ENCODE measurements around the gene CCNL1. TPM values are rescaled to one million over a fixed set of nuclear protein-coding genes. Genes with fewer than 3 reads are reported as not detected.
A peak's percentile ranks its signal among the peaks of the same experiment; 100 is the strongest.
"Not testable (repeated sequence)": the region's sequence is repeated elsewhere in the genome, so short reads cannot be mapped to it uniquely, and the experiment has no call there.

The CCNL1 gene
- total RNA-seq, 2 donors from 2014 or later = 97.4 to 128 TPM

- H3K36me3 Mint-ChIP-seq (ENCODE audit: low read depth) = no peaks in the 10 kb centered on the region
- peaks cover 53% of the 10 kb centered on the region for H3K4me1 Mint-ChIP-seq
- Histone ChIP-seq H3K4me1 (ENCODE audit: control insufficient read depth, insufficient read depth, low read length) (peaks cover 25% of the 10 kb centered on the region), H3K36me3 (ENCODE audit: control insufficient read depth, insufficient read depth, low read length) (no peaks in the 10 kb centered on the region), H3K9ac (ENCODE audit: extremely low read depth, low read length, poor library complexity, severe bottlenecking) (no peak overlapping the region), H3K27ac (ENCODE audit: low read depth, low read length) (no peak overlapping the region), H3K27me3 (ENCODE audit: control insufficient read depth, insufficient read depth, low read length, poor library complexity, severe bottlenecking) (no peaks in the 10 kb centered on the region), H3K4me3 (ENCODE audit: low read length) (no peak overlapping the region), H3K9me3 (ENCODE audit: control insufficient read depth, low read length) (no peaks in the 10 kb centered on the region)
- no peak overlapping the region for H3K27ac Mint-ChIP-seq
- 85 to 100% methylated on average over 1 to 2 of the region's 2 CpGs for WGBS, 2 experiments (ENCODE audit: insufficient coverage in 1 of 2, insufficient read length in 1 of 2)
- TF ChIP-seq CTCF (conservative IDR thresholded peaks at IDR 0.05) = no peak
- no peak for DNase-seq
- no peaks in the 10 kb centered on the region for H3K9me3 Mint-ChIP-seq
- no peaks in the 10 kb centered on the region for H3K27me3 Mint-ChIP-seq (ENCODE audit: insufficient read depth)
- no peak overlapping the region for H3K4me3 Mint-ChIP-seq
Measured at GRCh38 chr3:157103860-157104259, 56.1 kb downstream of the CCNL1 start.

DNA sequence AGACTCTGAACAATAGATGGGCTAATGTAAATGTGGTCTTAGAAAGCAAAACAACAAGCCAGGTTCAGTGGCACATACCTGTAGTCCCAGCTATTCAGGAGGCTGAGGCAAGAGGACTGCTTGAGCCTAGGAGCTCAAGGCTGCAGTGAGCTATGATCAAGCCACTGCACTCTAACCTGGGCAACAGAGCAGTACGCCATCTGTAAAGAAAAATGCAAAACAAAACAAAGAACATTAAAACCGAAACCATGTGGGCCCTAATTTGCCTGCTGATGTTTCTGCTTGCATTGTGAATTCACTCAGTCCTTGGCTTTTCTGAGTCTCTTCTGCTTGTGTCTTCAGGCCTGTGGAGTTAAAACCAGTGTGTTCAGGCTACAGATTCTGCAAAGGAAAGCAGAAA, 56.7 kb downstream of the CCNL1 start:
- TF ChIP-seq CTCF (conservative IDR thresholded peaks at IDR 0.05) = no peak
- no peaks in the 10 kb centered on the region for H3K36me3 Mint-ChIP-seq (ENCODE audit: low read depth)
- H3K27me3 Mint-ChIP-seq (ENCODE audit: insufficient read depth) = no peaks in the 10 kb centered on the region
- Histone ChIP-seq H3K9me3 (ENCODE audit: control insufficient read depth, low read length) (no peaks in the 10 kb centered on the region), H3K4me1 (ENCODE audit: control insufficient read depth, insufficient read depth, low read length) (peaks cover 19% of the 10 kb centered on the region), H3K4me3 (ENCODE audit: low read length) (no peak overlapping the region), H3K9ac (ENCODE audit: extremely low read depth, low read length, poor library complexity, severe bottlenecking) (no peak overlapping the region), H3K36me3 (ENCODE audit: control insufficient read depth, insufficient read depth, low read length) (no peaks in the 10 kb centered on the region), H3K27me3 (ENCODE audit: control insufficient read depth, insufficient read depth, low read length, poor library complexity, severe bottlenecking) (no peaks in the 10 kb centered on the region), H3K27ac (ENCODE audit: low read depth, low read length) (no peak overlapping the region)
- WGBS, 2 experiments (ENCODE audit: insufficient coverage in 1 of 2, insufficient read length in 1 of 2) = 94 to 100% methylated on average over 2 of the region's 2 CpGs
- H3K9me3 Mint-ChIP-seq = no peaks in the 10 kb centered on the region
- no peak overlapping the region for H3K4me3 Mint-ChIP-seq
- H3K27ac Mint-ChIP-seq = peak overlapping the region; percentile 16
- H3K4me1 Mint-ChIP-seq = peaks cover 47% of the 10 kb centered on the region
- no peak for DNase-seq

DNA sequence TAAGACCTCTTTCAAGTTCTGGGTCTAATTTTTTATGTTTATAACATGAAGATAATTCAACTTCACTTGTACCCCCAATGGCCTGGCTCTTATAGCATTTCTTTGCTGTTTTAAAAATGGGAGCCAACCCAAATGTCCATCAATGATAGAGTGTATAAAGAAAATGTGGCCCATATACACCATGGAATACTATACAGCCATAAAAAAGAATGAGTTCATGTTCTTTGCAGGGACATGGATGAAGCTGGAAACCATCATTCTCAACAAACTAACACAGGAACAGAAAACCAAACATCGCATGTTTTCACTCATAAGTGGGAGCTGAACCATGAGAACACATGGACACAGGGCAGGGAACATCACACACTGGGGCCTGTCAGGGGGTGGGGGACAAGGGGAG, 57.4 kb downstream of the CCNL1 start:
- H3K36me3 ChIP-seq (ENCODE audit: control insufficient read depth, insufficient read depth, low read length); H3K9ac ChIP-seq (ENCODE audit: extremely low read depth, low read length, poor library complexity, severe bottlenecking); H3K4me3 ChIP-seq (ENCODE audit: low read length); H3K4me3 Mint-ChIP-seq; H3K36me3 Mint-ChIP-seq (ENCODE audit: low read depth); H3K27ac ChIP-seq (ENCODE audit: low read depth, low read length); H3K27ac Mint-ChIP-seq; DNase-seq; H3K27me3 Mint-ChIP-seq (ENCODE audit: insufficient read depth); H3K27me3 ChIP-seq (ENCODE audit: control insufficient read depth, insufficient read depth, low read length, poor library complexity, severe bottlenecking); H3K9me3 ChIP-seq (ENCODE audit: control insufficient read depth, low read length); H3K9me3 Mint-ChIP-seq: not testable (repeated sequence)
- H3K4me1 Mint-ChIP-seq = peaks cover 40% of the 10 kb centered on the region
- WGBS, 2 experiments (ENCODE audit: insufficient coverage in 1 of 2, insufficient read length in 1 of 2) = 92% methylated on average over 1 of the region's 1 CpG; no CpG with 5 or more reads in 1 of the 2 experiments
- peaks cover 16% of the 10 kb centered on the region for H3K4me1 ChIP-seq (ENCODE audit: control insufficient read depth, insufficient read depth, low read length)

GRCh38 chr3:157102098-157102497, 57.8 kb downstream of the CCNL1 start:
- Mint-ChIP-seq H3K27me3 (ENCODE audit: insufficient read depth) (no peaks in the 10 kb centered on the region), H3K4me3 (no peak overlapping the region), H3K27ac (no peak overlapping the region), H3K9me3 (no peaks in the 10 kb centered on the region), H3K4me1 (peaks cover 35% of the 10 kb centered on the region), H3K36me3 (ENCODE audit: low read depth) (no peaks in the 10 kb centered on the region)
- Histone ChIP-seq H3K27me3 (ENCODE audit: control insufficient read depth, insufficient read depth, low read length, poor library complexity, severe bottlenecking) (no peaks in the 10 kb centered on the region), H3K27ac (ENCODE audit: low read depth, low read length) (no peak overlapping the region), H3K4me1 (ENCODE audit: control insufficient read depth, insufficient read depth, low read length) (peaks cover 13% of the 10 kb centered on the region), H3K36me3 (ENCODE audit: control insufficient read depth, insufficient read depth, low read length) (no peaks in the 10 kb centered on the region), H3K4me3 (ENCODE audit: low read length) (no peak overlapping the region), H3K9ac (ENCODE audit: extremely low read depth, low read length, poor library complexity, severe bottlenecking) (no peak overlapping the region), H3K9me3 (ENCODE audit: control insufficient read depth, low read length) (no peaks in the 10 kb centered on the region)
- WGBS, 2 experiments (ENCODE audit: insufficient coverage in 1 of 2, insufficient read length in 1 of 2) = 87 to 100% methylated on average over 2 to 3 of the region's 3 CpGs
- DNase-seq = no peak
- TF ChIP-seq CTCF (conservative IDR thresholded peaks at IDR 0.05) = no peak

Measured in endodermal cell (in vitro differentiated cells).